Smooth muscle cell (in vitro differentiated cells): ENCODE data around the gene TRPC4. TPM values are rescaled to one million over a fixed set of nuclear protein-coding genes. Genes with fewer than 3 reads are reported as not detected.

ENCODE experiments used
- DNase-seq: peaks from one replicate; lab custom pipeline; 2025; ENCODE audit not compliant: unreplicated experiment; lab: John Stamatoyannopoulos, UW
- H2AFZ ChIP-seq: fragments of 200-600 bp; sonication (generic); 2 replicates; pipeline ENCODE4 v1.6.0; 2016; ENCODE audit warnings: antibody characterized with exemption, low read depth, mild to moderate bottlenecking
- H3F3A ChIP-seq: fragments of 200-600 bp; sonication (generic); 2 replicates; pipeline ENCODE4 v1.6.0; 2017; ENCODE audit warnings: antibody characterized with exemption, low read depth
- H3K27ac ChIP-seq: fragments of 200-600 bp; sonication (generic); 2 replicates; pipeline ENCODE4 v1.5.1; 2016; ENCODE audit warnings: low read depth, mild to moderate bottlenecking
- H3K27me3 ChIP-seq: fragments of 200-600 bp; sonication (generic); 2 replicates; pipeline ENCODE4 v1.6.1; 2016; ENCODE audit warnings: low read depth, mild to moderate bottlenecking
- H3K36me3 ChIP-seq: fragments of 200-600 bp; sonication (generic); 2 replicates; pipeline ENCODE4 v1.5.1; 2016; ENCODE audit warnings: low read depth
- H3K4me1 ChIP-seq: fragments of 200-600 bp; sonication (generic); 2 replicates; pipeline ENCODE4 v1.5.1; 2016; ENCODE audit warnings: low read depth
- H3K4me2 ChIP-seq: fragments of 200-600 bp; sonication (generic); 2 replicates; pipeline ENCODE4 v1.6.0; 2016; ENCODE audit warnings: mild to moderate bottlenecking
- H3K4me3 ChIP-seq: fragments of 200-600 bp; sonication (generic); 2 replicates; pipeline ENCODE4 v1.5.1; 2016; ENCODE audit warnings: mild to moderate bottlenecking
- H3K79me2 ChIP-seq: fragments of 200-600 bp; sonication (generic); 2 replicates; pipeline ENCODE4 v1.6.0; 2016; ENCODE audit warnings: low read depth, mild to moderate bottlenecking
- H3K9ac ChIP-seq: fragments of 200-600 bp; sonication (generic); 2 replicates; pipeline ENCODE4 v1.6.0; 2016; ENCODE audit warnings: low read depth
- H3K9me3 ChIP-seq: fragments of 200-600 bp; sonication (generic); replicated peaks from 2 replicates; pipeline ENCODE4 v1.5.1; 2016; ENCODE audit warnings: low read depth
- H4K20me1 ChIP-seq: fragments of 200-600 bp; sonication (generic); 2 replicates; pipeline ENCODE4 v1.6.0; 2016; ENCODE audit warnings: low read depth
- WGBS: methylation state at CpG from one replicate; pipeline ENCODE4 v1.1.7; 2016; ENCODE audit warnings: low lambda C conversion rate; 5-methylcytosine and 5-hydroxymethylcytosine counted together
- polyA plus RNA-seq: library from polyadenylated mRNA; unstranded; fragments of >200 nt; fragmentation: Nextera tagmentation; extraction: Ambion mirVana; gene quantifications from 2 replicates; pipeline ENCODE4 v1.2.1, GENCODE V29; 2016
- total RNA-seq: library from RNA; depleted of rRNA; stranded (reverse); fragments of >200 nt; gene quantifications from 2 replicates; pipeline ENCODE4 v1.2.3, GENCODE V29; 2014
- TF ChIP-seq, protein P1 (sequence below): fragments of 200-600 bp; sonication (generic); IDR thresholded peaks from 2 replicates; pipeline ENCODE4 v1.5.1; 2017; ENCODE audit warnings: borderline replicate concordance, mild to moderate bottlenecking, antibody characterized with exemption; ENCODE audit not compliant: insufficient read depth, poor library complexity, severe bottlenecking

The TRPC4 gene
- total and polyA plus RNA-seq, 2 experiments from 2014 or later, result 0.09 TPM; not detected in 1

DNA sequence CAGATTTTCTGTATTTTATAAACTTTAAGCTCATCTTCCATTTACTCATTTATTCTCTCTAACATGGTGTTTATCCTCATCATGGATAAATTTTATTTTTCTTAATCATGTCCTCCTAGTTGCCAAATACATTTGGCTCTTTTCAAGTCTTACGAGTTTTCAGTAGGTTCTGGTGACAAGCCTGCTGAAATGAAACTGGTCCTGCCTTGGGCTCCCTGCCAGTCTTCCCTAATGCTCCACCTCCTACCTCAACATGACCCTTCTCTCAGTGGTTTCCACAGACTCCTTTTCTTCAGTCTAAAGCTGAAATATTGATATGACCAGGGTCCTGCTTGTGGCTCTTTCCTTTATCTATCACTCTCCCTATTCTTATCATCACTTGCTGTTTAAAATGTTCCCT is 81.2 kb downstream of the TRPC4 start:
- TF ChIP-seq, protein P1, sequence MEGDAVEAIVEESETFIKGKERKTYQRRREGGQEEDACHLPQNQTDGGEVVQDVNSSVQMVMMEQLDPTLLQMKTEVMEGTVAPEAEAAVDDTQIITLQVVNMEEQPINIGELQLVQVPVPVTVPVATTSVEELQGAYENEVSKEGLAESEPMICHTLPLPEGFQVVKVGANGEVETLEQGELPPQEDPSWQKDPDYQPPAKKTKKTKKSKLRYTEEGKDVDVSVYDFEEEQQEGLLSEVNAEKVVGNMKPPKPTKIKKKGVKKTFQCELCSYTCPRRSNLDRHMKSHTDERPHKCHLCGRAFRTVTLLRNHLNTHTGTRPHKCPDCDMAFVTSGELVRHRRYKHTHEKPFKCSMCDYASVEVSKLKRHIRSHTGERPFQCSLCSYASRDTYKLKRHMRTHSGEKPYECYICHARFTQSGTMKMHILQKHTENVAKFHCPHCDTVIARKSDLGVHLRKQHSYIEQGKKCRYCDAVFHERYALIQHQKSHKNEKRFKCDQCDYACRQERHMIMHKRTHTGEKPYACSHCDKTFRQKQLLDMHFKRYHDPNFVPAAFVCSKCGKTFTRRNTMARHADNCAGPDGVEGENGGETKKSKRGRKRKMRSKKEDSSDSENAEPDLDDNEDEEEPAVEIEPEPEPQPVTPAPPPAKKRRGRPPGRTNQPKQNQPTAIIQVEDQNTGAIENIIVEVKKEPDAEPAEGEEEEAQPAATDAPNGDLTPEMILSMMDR, result no peak
- Histone ChIP-seq H3K9me3 (no peaks in the 10 kb centered on the region), H3K27ac (no peak overlapping the region), H3F3A (no peaks in the 10 kb centered on the region), H2AFZ (no peak overlapping the region), H3K9ac (no peak overlapping the region), H3K27me3 (no peaks in the 10 kb centered on the region), H3K79me2 (no peaks in the 10 kb centered on the region), H3K36me3 (no peaks in the 10 kb centered on the region), H3K4me1 (no peaks in the 10 kb centered on the region), H3K4me3 (no peak overlapping the region), H3K4me2 (no peak overlapping the region), H4K20me1 (no peaks in the 10 kb centered on the region)
- 86% methylated on average over 1 of the region's 1 CpG for WGBS
- DNase-seq, result no peak

- no peaks in the 10 kb centered on the region for H3K36me3 ChIP-seq
- H3K27me3 ChIP-seq, result no peaks in the 10 kb centered on the region
These were observed 91.9 kb downstream of the TRPC4 start for GRCh38 chr13:37777676-37778075.

GRCh38 chr13:37775871-37776270 is 93.7 kb downstream of the TRPC4 start:
- Histone ChIP-seq H3K4me2 (no peak overlapping the region), H3K79me2 (no peaks in the 10 kb centered on the region), H3K27me3 (no peaks in the 10 kb centered on the region), H3F3A (no peaks in the 10 kb centered on the region), H2AFZ (no peak overlapping the region), H3K27ac (no peak overlapping the region), H3K36me3 (no peaks in the 10 kb centered on the region), H3K9me3 (no peaks in the 10 kb centered on the region), H4K20me1 (no peaks in the 10 kb centered on the region), H3K4me1 (no peaks in the 10 kb centered on the region), H3K4me3 (no peak overlapping the region), H3K9ac (no peak overlapping the region)
- WGBS, result 91% methylated on average over 1 of the region's 1 CpG
- no peak for DNase-seq
- TF ChIP-seq, protein P1, result no peak

More at GRCh38 chr13:37777676-37778075, 91.9 kb downstream of the TRPC4 start:
- no peak for DNase-seq
- Histone ChIP-seq H3K79me2 (no peaks in the 10 kb centered on the region), H3K4me2 (no peak overlapping the region), H3K9me3 (no peaks in the 10 kb centered on the region), H3K4me1 (no peaks in the 10 kb centered on the region), H2AFZ (no peak overlapping the region), H3F3A (no peaks in the 10 kb centered on the region), H4K20me1 (no peaks in the 10 kb centered on the region), H3K27ac (no peak overlapping the region), H3K4me3 (no peak overlapping the region), H3K9ac (no peak overlapping the region)
- TF ChIP-seq, protein P1, result no peak

GRCh38 chr13:37772644-37773043 is 96.9 kb downstream of the TRPC4 start:
- Histone ChIP-seq H3K4me1 (no peaks in the 10 kb centered on the region), H3K9me3 (no peaks in the 10 kb centered on the region), H2AFZ (no peak overlapping the region), H4K20me1 (no peaks in the 10 kb centered on the region), H3K27me3 (no peaks in the 10 kb centered on the region), H3F3A (no peaks in the 10 kb centered on the region), H3K27ac (no peak overlapping the region), H3K79me2 (no peaks in the 10 kb centered on the region), H3K4me3 (no peak overlapping the region), H3K4me2 (no peak overlapping the region), H3K36me3 (no peaks in the 10 kb centered on the region), H3K9ac (no peak overlapping the region)
- 92% methylated on average over 7 of the region's 7 CpGs for WGBS
- TF ChIP-seq, protein P1, result no peak
- DNase-seq, result no peak
